Mucosa of stomach (tissue), 1 donor: ENCODE measurements around the gene ZNF182.
"Not testable (repeated sequence)": the region's sequence is repeated elsewhere in the genome, so short reads cannot be mapped to it uniquely, and the experiment has no call there.

Experiments used
- H3K27me3 ChIP-seq: one replicate; pipeline ENCODE4 v1.7.0; 2013; ENCODE audit warnings: mild to moderate bottlenecking, low read length; ENCODE audit not compliant: control insufficient read depth, insufficient read depth
- H3K36me3 ChIP-seq: one replicate; pipeline ENCODE4 v1.7.0; 2013; ENCODE audit warnings: low read length; ENCODE audit not compliant: control insufficient read depth, insufficient read depth
- H3K4me1 ChIP-seq: one replicate; pipeline ENCODE4 v1.7.0; 2013; ENCODE audit warnings: mild to moderate bottlenecking, low read length; ENCODE audit not compliant: control insufficient read depth, insufficient read depth
- H3K4me3 ChIP-seq: one replicate; pipeline ENCODE4 v1.7.0; 2013; ENCODE audit warnings: low read length
- H3K9ac ChIP-seq: one replicate; pipeline ENCODE4 v1.7.0; 2013; ENCODE audit warnings: mild to moderate bottlenecking, low read length, moderate library complexity
- H3K9me3 ChIP-seq: one replicate; pipeline ENCODE4 v1.7.0; 2013; ENCODE audit warnings: mild to moderate bottlenecking, low read length, moderate library complexity; ENCODE audit not compliant: control insufficient read depth
- donor health status: Pancreatic carcinoma.

ZNF182 gene

DNA sequence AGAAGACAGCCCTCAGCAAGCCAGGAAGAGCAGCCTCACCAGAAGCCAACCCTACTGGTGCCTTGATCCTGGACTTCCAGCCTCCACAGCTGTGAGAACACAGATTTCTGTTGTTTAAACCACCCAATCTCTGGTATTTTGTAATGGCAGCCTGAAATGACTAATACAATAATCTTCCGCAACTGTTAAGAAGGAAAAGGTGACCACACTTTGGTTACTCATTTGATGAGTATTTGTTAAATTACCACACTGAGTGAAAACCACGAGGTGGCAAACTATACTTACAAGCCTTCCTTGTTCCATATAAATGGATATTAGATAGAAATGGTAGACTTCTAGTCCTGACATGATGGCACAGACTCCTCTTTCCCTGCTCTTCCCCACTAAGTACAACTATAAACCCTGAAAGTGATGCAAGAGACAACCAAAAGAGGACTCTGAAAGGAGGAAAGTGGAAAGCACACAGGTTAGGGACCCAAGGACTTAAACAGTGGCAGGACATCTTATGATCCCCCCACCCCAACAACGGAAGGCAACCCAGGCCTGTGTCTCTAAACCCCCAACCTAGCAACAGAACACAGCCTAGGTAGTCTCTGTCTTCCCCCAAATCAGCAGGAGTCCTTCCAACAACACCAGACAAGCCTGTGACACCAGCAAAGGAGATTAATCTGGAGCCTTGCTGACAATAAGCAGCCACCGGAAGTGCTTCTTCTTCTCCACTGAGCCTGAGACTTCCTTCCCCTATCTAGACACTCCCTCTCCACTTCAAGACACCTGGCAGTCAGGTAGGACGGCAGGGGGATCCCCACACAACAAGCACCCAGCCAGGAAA is 12.3 kb downstream of the ZNF182 start:
- Histone ChIP-seq H3K4me3 (no peak overlapping the region), H3K4me1 (no peaks in the 10 kb centered on the region), H3K36me3 (no peaks in the 10 kb centered on the region), H3K9ac (no peak overlapping the region), H3K9me3 (no peaks in the 10 kb centered on the region), H3K27me3 (no peaks in the 10 kb centered on the region)

DNA sequence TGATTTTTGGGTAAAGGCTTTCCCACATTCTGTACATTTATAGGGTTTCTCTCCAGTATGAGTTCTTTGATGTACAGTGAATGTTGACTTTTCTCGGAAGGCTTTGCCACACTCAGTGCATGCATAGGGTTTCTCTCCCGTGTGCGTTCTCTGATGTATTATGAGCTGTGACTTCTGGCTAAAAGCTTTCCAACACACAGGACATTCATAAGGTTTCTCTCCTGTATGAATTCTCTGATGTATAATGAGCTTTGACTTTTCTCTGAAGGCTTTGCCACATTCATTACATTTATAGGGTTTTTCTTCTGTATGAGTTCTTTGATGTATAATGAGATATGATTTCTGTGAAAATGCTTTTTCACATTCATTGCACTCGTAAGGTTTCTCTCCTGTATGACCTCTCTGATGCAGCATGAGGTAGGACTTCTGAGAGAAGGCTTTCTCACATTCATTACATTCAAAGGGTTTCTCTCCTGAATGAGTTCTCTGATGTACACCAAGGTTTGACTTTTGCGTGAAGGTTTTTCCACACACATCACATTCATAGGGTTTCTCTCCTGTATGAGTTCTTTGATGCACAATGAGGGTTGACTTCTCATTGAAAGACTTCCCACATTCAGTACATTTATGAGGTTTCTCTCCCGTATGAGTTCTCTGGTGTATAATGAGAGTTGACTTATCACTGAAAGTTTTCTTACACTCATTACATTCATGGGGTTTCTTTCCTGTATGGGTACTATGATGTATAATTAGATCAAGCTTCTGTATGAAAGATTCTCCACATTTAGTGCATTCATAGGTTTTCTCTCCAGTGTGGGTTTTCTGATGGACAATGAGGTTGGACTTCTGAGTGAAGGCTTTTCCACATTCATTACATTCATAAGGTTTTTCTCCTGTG is 27.3 kb downstream of the ZNF182 start:
- no peaks in the 10 kb centered on the region for H3K27me3 ChIP-seq
- peaks cover 6% of the 10 kb centered on the region for H3K9me3 ChIP-seq
- H3K4me1 ChIP-seq = no peaks in the 10 kb centered on the region
- H3K4me3 ChIP-seq = no peak overlapping the region
- H3K36me3 ChIP-seq = peaks cover 5% of the 10 kb centered on the region
- H3K9ac ChIP-seq = no peak overlapping the region

DNA sequence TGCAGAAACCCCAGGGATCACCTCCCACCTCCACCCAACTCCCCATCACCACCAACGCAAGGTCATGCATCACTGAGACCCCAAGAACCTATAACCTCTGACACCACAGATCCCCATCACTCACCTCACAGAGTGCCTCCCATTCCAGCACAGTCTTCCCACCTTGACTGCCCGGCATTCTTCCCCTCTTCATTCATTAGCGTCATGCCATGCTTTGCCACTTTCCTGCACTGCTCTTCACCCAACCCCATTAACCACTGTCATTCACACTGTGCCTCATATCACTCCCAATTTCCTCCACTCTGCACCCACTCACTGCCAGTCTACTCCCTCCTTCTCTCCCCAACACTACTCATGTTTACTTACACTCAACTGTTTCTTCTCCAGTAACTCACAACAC is 30.6 kb downstream of the ZNF182 start:
- Histone ChIP-seq H3K9me3 (peaks cover 6% of the 10 kb centered on the region), H3K9ac (no peak overlapping the region), H3K4me3 (no peak overlapping the region), H3K4me1 (no peaks in the 10 kb centered on the region), H3K27me3 (no peaks in the 10 kb centered on the region), H3K36me3 (peaks cover 5% of the 10 kb centered on the region)

- not testable (repeated sequence) for H3K36me3 ChIP-seq, H3K4me1 ChIP-seq, H3K4me3 ChIP-seq, H3K27me3 ChIP-seq, H3K9ac ChIP-seq, H3K9me3 ChIP-seq
These were observed 38.3 kb downstream of the ZNF182 start for GRCh38 chrX:47965526-47965925.

- not testable (repeated sequence) for H3K9me3 ChIP-seq, H3K4me1 ChIP-seq, H3K4me3 ChIP-seq, H3K36me3 ChIP-seq, H3K9ac ChIP-seq, H3K27me3 ChIP-seq
These were observed 42.0 kb downstream of the ZNF182 start for GRCh38 chrX:47961830-47962229.

- H3K36me3 ChIP-seq = no peaks in the 10 kb centered on the region
- peaks cover 7% of the 10 kb centered on the region for H3K4me1 ChIP-seq
- no peak overlapping the region for H3K4me3 ChIP-seq
- no peaks in the 10 kb centered on the region for H3K27me3 ChIP-seq
- H3K9me3 ChIP-seq = no peaks in the 10 kb centered on the region
- H3K9ac ChIP-seq = no peak overlapping the region
These were observed 43.4 kb downstream of the ZNF182 start for GRCh38 chrX:47960406-47960805.

- H3K9ac ChIP-seq = no peak overlapping the region
- H3K4me3 ChIP-seq = no peak overlapping the region
- peaks cover 7% of the 10 kb centered on the region for H3K4me1 ChIP-seq
- no peaks in the 10 kb centered on the region for H3K36me3 ChIP-seq
- H3K9me3 ChIP-seq = no peaks in the 10 kb centered on the region
- H3K27me3 ChIP-seq = no peaks in the 10 kb centered on the region
These were observed 44.9 kb downstream of the ZNF182 start for GRCh38 chrX:47958761-47959342.

- not testable (repeated sequence) for H3K4me3 ChIP-seq, H3K4me1 ChIP-seq, H3K9me3 ChIP-seq, H3K9ac ChIP-seq, H3K27me3 ChIP-seq, H3K36me3 ChIP-seq
These were observed 45.6 kb downstream of the ZNF182 start for GRCh38 chrX:47958206-47958605.

DNA sequence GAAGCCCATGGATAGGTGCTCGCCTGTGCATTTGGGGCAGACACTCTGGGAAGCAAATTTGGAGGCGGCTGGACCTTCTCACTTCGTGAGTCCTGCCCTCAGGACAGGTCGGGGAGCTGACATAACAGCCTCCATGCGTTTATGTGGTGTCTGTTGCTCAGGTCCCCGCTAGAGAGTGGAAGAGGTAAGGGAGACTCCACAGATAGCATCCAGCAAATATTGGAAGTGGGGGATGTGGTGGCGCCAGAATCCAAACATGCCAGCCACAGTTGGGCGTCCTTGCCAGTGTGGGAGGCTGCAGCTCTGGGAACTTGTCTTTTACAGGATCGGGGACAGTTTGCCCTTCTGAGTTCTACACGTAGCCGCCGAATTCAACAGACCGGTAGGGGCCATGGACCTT is 47.8 kb downstream of the ZNF182 start:
- H3K27me3 ChIP-seq = no peaks in the 10 kb centered on the region

DNA sequence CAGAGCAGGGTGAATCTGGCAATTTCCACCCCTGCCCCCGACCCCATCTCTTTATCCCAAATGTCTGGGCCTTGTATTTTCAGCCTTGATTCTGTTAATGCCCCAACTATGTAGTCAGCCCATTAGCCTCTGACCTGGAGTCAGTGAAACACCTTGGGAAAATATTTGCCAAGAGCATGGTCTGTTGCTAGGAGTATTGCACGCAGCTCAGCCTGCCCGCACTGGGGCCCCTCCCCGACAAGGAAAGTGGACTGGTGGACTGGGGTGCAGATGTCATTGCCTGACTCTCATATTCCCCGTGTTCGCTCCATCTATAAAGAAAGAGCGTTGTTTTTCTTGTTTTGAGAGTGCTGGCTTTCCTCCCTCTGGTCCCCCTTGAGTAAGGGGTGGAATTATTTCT is 48.5 kb downstream of the ZNF182 start:
- not testable (repeated sequence) for H3K9me3 ChIP-seq, H3K4me1 ChIP-seq, H3K4me3 ChIP-seq, H3K27me3 ChIP-seq, H3K9ac ChIP-seq, H3K36me3 ChIP-seq

More for the DNA sequence above, 47.8 kb downstream of the ZNF182 start:
- Histone ChIP-seq H3K4me3 (no peak overlapping the region), H3K4me1 (peaks cover 7% of the 10 kb centered on the region), H3K36me3 (no peaks in the 10 kb centered on the region), H3K9me3 (no peaks in the 10 kb centered on the region), H3K9ac (no peak overlapping the region)

GRCh38 chrX:47941423-47941822 is 62.4 kb downstream of the ZNF182 start:
- no peaks in the 10 kb centered on the region for H3K9me3 ChIP-seq

DNA sequence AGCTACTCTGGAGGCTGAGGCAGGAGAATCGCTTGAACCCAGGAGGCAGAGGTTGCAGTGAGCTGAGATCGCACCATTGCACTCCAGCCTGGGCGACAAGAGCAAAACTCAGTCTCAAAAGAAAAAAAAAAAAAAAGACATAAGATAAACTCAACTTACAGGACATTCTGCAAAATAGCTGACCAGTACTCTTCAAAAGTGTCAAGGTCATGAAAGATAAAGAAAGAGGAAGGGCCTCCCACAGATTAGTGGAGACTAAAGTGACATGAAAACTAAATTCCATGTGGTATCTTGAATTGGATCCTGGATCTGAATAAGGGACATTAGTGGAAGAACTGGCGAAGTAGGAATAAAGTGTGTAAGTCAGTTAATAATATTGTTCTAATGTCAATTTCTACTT is 63.3 kb downstream of the ZNF182 start:
- no peaks in the 10 kb centered on the region for H3K9me3 ChIP-seq
- no peaks in the 10 kb centered on the region for H3K27me3 ChIP-seq
- no peak overlapping the region for H3K4me3 ChIP-seq

More at GRCh38 chrX:47941423-47941822, 62.4 kb downstream of the ZNF182 start:
- H3K4me3 ChIP-seq = no peak overlapping the region
- H3K9ac ChIP-seq = no peak overlapping the region
- H3K27me3 ChIP-seq = no peaks in the 10 kb centered on the region
- H3K36me3 ChIP-seq = no peaks in the 10 kb centered on the region
- no peaks in the 10 kb centered on the region for H3K4me1 ChIP-seq

More for the DNA sequence above, 63.3 kb downstream of the ZNF182 start:
- H3K4me1 ChIP-seq = no peaks in the 10 kb centered on the region
- no peak overlapping the region for H3K9ac ChIP-seq
- H3K36me3 ChIP-seq = no peaks in the 10 kb centered on the region
